HG02885 (cell line): ENCODE results near the gene ANXA11.
A peak's percentile ranks its signal among the peaks of the same experiment; 100 is the strongest.

ENCODE experiments used
- ATAC-seq: cut with Tn5 transposase; IDR thresholded peaks from one replicate; pipeline ENCODE4 v1.9.1; 2021; ENCODE audit warnings: mild to moderate bottlenecking; ENCODE audit not compliant: unreplicated experiment, poor library complexity

Gene ANXA11

DNA sequence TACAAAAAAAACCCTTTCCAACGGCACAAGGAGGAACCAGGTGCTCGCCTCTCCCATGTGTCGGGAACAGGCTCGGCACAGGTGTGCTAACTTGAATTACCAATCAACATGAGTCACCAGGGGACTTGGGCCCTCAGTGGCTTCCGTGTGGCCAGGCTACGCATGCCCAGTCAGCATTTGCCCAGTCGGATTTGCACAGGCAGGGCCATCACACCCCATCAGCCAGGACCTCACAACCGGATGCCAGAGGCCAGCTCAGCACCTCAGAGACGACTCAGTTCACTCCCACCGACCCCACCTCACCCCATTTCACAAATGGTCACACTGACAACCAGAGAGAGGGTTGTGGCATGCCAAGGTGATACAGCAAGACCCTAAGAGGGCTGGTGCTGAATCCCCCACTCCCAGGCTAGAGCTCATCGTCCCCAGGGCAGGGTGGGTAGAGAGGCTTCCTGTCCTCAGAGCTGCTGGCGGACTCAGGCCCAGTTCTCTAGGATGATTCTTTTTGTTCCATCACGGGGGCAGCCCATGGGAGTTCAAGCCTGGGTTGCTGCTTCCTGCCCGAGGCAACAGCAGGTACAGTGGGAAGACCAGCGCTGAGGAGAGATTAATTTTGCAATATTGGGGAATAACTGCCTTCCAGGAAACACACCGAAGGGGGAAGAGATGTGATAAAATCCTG lies 13.6 kb downstream of the ANXA11 start:
- no peak for ATAC-seq

GRCh38 chr10:80188713-80189112 lies 16.6 kb downstream of the ANXA11 start:
- no peak for ATAC-seq

DNA sequence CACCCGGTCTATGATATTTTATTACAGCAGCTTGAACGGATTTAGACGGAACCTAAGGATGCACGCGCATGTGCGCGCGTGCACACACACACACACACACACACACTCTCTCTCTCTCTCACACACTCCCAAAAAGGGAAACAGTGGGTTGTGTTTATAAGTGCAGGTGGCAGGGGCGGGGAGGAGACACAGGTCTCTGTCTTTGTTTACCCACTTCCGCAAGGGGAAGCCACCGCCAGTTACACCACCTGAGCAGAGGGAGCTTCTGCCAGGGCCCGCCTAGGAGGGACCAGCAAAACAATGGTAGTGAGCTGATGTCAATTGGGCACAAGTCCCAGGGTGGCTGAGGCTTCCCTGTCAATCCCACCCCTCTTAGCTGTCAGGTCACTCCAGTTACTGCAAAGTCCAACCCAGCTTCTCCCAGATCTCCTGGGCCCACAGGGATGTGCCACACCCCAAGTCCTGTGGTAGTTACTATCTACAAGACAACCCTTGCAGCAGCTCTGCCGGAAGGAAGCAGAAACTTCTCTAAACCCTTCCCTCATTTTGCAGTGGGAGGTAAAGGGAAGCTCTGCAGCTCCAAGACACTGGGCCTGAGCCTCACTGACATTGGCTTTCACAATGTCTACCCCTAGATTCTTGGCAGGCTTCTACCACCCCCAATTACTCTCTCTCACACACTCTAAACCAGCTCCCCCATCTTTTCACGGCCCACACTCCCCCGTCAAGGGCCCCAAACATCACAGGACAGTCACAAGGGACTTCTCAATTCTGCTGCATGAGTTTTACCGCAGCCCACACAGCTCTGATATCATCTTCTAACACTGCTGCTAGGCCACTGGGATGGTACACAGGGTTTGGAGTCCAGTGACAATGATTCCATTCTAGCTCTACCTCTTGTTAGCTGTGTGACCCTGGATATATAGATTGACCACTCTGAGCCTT lies 17.6 kb downstream of the ANXA11 start:
- ATAC-seq = peak; percentile 85

- no peak for ATAC-seq
Measured at GRCh38 chr10:80187060-80187459, 18.3 kb downstream of the ANXA11 start.

- no peak for ATAC-seq
Measured at GRCh38 chr10:80186364-80187012, 18.8 kb downstream of the ANXA11 start.

GRCh38 chr10:80185578-80186299 lies 19.6 kb downstream of the ANXA11 start:
- no peak for ATAC-seq

DNA sequence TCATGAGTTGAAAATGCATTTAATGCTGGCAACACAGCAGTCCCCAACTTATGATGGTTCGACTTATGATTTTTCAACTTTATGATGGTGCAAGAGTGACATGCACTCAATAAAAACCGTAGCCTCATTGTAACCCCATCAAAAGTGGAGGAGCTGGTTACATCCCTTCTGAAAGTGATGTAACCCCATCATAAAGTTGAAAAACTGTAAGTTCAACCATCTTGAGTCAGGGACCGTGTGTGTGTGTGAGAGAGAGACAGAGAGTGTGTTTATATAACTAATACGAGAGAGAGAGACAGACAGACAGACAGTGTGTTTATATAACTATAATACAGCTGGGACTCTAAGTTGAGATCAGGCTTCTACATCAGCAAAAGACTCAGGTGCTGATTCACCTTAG lies 21.0 kb downstream of the ANXA11 start:
- no peak for ATAC-seq

GRCh38 chr10:80183436-80183835 lies 21.9 kb downstream of the ANXA11 start:
- no peak for ATAC-seq

DNA sequence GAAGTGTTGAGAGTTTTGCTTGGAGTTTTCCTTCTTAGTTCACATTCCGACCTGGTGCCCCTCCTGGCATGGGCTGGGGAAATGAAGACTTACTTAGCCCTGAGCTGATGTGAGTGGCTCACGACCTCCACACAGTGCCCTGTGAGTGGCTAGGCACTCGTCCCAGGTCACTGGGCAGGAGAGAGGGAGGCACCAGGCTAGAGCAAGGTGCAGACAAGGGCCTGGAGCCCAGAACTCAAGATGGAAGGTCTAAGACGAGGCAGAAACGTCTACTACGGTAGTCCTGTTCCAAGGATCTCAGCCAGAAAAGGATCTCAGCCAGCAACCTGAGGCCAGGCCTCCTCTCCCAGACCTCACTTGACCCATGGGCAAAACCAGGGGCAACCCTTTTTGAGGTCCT lies 22.4 kb downstream of the ANXA11 start:
- ATAC-seq = no peak

DNA sequence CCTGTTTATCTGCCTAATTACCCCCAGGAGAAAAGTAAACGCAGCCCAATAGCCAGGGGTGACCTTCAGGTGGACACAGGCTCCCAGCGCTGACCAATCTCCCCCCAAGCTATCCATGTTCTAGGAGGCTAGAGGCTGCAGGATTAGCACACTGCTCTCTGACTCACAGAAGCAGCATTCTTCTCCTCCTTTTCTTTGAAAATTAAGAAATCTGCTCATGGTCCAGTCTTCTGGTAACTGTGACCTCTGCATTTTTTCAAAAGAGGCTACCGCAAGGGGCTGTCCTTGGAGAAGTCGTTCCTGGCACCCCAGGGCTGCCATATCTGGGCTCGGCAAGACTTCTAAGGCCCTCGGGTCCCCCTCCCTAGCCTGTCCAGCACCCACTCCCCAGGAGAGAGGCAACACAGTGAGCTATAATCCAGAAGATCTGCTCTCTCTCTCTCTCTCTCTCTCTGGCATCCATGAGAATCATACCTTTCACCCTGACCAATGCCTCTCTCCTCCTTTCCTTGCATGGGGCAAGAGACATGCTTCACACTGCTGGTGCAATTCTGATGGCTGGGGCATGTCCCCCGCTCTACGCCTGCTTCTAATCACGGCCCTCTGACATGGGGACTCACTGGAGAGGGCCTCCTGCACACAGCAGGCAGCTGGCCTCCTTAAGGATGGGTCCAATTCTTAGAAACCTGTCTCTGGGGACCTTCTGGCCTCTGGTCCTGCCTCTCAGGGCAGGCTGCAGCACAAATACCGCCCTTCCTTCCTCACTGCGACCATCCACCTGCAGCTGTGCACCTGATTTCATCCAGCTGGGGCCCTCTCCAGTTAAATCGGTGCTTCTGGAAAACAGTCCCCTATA lies 27.3 kb downstream of the ANXA11 start:
- no peak for ATAC-seq

DNA sequence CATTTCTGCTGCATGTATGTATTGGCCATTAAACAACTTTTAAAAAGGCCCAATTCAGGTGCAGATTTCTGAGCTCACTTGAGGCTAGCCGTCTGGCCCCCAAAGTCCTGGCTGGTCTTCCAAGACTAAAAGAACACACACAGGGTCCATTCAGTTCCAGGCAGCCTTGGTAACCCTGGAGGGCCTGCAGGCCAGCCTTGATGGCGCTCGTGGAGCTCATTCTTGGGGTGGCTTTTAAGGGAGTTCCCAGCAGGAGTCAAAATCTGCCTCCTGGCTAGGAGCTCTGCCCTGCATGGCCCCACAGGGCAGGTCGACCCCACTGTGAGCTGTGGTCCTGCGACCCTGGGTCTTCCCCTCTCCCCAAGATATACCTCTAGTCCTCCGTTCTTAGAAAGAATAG lies 28.8 kb downstream of the ANXA11 start:
- no peak for ATAC-seq

DNA sequence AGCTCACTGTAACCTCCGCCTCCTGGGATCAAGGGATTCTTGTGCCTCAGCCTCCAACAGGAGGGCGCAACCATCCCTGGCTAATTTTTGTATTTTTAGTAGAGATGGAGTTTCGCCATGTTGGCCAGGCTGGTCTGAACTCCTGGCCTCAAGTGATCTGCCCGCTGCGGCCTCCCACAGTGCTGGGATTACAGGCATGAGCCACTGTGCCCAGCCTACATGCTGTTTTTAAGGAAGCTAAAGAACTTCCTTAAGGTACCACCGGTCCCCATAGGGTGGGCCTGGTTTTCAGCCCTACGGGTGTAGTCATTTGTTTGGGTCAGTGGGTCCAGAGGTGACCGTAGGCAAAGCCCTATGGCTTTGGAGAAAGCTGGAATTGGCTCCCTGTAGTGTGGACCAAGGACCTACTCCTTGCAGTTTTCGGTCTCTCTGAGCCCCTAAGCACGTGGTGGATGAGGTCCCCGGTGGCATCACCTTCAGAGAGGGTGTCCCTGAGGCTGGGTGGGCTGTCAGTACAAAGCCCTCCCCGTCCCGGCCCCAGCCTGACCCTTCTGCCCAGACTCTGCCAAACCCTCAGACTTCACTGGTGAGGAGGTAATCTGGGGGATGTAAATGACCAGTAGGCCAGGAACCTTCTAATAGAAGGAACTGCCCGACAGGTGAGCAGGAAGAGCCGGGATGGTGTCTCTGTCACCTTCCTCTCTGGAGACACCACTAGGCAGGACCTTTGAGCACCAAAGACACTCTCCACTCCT lies 30.5 kb downstream of the ANXA11 start:
- ATAC-seq = no peak

DNA sequence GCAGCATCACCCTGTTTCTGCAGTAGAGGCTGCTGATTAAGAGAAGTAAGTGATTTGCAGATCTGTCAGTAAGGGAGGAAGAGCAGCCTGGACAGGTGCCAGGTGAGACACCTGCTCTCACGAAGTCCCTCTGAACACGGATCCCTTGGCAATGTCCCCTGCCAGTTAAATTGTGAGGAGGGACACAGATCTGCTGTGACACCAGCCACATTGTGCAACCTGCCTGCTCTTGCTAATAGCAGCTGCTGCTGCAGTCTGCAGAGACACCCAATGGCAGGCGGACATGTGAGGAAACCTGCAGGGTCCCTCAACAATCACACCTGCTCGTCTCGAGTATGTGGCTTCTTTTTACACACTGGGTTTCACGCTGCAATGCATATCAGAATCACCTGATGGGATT lies 31.9 kb downstream of the ANXA11 start:
- no peak for ATAC-seq

GRCh38 chr10:80172896-80173295 lies 32.4 kb downstream of the ANXA11 start:
- no peak for ATAC-seq

GRCh38 chr10:80171248-80171660 lies 34.1 kb downstream of the ANXA11 start:
- no peak for ATAC-seq

GRCh38 chr10:80170641-80171040 lies 34.7 kb downstream of the ANXA11 start:
- no peak for ATAC-seq

DNA sequence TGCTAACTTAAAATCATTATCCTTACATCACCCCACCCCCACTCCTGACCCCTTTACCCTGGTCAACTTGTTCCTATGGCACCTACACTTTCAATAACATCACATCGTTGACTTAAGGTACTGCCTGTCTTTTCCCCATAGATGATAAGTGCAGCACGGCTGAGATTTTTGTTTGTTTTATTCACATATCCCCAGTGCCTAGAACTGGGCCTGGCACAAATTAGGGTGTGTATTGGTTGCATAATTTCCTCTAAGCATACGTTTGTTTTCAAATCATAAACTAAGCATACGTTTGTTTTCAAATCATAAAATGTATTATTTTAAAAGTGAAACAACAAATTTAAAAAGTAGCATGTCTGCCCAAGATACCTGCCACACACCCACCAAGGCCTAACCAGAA lies 35.3 kb downstream of the ANXA11 start:
- ATAC-seq = no peak

GRCh38 chr10:80168679-80169380 lies 36.5 kb downstream of the ANXA11 start:
- ATAC-seq = peak; percentile 63
